ENCODE measurements around the gene AKT1. TPM values are rescaled to one million over a fixed set of nuclear protein-coding genes. Genes with fewer than 3 reads are reported as not detected.

AKT1 gene
- polyA plus RNA-seq, 1 experiment: 226 TPM

DNA sequence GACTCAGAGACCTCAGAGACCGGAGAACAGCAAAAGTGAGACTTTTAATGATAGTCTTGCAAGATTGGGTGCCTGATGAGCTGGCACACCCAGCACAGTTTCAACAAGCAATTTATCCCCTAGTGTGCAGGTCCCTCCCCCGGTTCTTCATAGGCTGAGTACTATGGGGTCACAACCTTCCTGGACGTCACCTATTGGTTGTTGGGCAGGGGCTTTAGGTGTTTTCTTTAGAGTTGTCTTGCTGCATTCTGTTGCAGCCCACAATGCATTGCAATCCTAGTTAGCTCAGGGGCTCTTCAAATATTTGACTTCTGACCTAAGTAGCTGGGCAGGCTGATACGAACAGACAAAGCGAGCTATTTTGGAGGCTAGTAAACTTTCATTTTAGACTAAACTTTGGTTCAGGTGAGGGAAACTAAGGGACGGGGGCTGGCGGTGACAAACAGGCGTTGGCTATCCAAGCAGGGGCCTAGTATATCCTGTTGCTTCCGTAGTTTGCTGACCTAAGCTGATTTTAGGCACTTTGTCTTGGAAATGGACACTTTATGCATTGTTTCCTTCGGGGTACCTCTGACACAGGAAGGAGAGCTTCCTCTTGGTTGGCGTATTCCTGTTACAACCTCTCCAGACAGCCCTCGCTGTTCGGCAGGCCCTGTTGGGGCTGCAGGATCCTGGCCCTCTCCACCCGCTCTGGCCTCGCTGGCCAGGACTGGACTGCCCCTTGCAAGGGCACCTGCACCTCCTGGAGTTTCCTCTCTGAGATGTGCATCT is 28.5 kb downstream of the AKT1 start:
- Histone ChIP-seq H3K36me3 (ENCODE audit: control insufficient read depth, insufficient read depth, low read length) (peaks cover 16% of the 10 kb centered on the region), H3K4me3 (ENCODE audit: low read depth, low read length) (no peak overlapping the region), H3K27me3 (ENCODE audit: control insufficient read depth, insufficient read depth, low read length) (no peaks in the 10 kb centered on the region)
- DNase-seq (ENCODE audit: low read depth): no peak
- POLR2A ChIA-PET: no interaction called here
- CTCF ChIA-PET: interaction anchor here (0.9 to 6.3 kb wide), 6 partner anchors 9 to 129 kb away, joined by 3 to 76 read pairs (median 16); partner anchors contain the start of gene SIVA1
- TF ChIP-seq, protein P1, sequence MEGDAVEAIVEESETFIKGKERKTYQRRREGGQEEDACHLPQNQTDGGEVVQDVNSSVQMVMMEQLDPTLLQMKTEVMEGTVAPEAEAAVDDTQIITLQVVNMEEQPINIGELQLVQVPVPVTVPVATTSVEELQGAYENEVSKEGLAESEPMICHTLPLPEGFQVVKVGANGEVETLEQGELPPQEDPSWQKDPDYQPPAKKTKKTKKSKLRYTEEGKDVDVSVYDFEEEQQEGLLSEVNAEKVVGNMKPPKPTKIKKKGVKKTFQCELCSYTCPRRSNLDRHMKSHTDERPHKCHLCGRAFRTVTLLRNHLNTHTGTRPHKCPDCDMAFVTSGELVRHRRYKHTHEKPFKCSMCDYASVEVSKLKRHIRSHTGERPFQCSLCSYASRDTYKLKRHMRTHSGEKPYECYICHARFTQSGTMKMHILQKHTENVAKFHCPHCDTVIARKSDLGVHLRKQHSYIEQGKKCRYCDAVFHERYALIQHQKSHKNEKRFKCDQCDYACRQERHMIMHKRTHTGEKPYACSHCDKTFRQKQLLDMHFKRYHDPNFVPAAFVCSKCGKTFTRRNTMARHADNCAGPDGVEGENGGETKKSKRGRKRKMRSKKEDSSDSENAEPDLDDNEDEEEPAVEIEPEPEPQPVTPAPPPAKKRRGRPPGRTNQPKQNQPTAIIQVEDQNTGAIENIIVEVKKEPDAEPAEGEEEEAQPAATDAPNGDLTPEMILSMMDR (IDR thresholded peaks at IDR 0.05; ENCODE audit: insufficient read depth, low read depth, low read length): no peak

DNA sequence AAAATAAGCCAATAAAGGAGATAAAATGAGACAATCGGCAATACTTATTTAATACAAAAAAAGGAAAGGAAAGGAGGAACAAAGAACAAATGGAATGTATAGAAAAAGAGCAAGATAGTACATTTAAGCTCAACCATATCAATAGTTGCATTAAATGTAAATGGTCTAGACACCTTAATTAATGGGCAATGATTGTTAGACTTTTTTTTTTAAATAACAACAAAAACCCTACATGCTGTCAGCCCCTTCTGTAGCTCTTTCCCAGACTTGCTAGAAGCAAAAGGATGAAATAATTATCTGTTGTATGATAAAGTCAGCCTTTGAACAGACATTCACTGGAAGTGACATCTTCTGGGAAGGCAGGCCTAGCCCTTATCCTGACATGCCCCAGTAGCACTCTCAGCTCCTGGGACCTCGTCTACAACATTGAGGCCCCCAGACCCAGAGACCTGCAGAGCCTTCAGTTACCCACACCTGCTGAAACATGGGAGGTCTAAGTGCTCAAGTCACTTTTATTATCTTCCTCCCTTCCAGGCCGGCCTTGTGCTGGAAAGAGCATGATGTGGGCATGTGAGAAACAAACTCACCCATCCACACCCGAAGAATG is 29.2 kb downstream of the AKT1 start:
- TF ChIP-seq, protein P1 (IDR thresholded peaks at IDR 0.05; ENCODE audit: insufficient read depth, low read depth, low read length): no peak
- POLR2A ChIA-PET: interaction anchor here (0.6 kb wide), 1 partner anchor 60 kb away, joined by 12 read pairs; no protein-coding TSS in a partner anchor
- H3K36me3 ChIP-seq (ENCODE audit: control insufficient read depth, insufficient read depth, low read length): peaks cover 10% of the 10 kb centered on the region
- CTCF ChIA-PET: interaction anchor here (0.6 to 6.3 kb wide), 10 partner anchors 8 to 130 kb away, joined by 3 to 76 read pairs (median 4); partner anchors contain the start of gene SIVA1
- H3K4me3 ChIP-seq (ENCODE audit: low read depth, low read length): no peak overlapping the region
- DNase-seq (ENCODE audit: low read depth): no peak
- H3K27me3 ChIP-seq (ENCODE audit: control insufficient read depth, insufficient read depth, low read length): no peaks in the 10 kb centered on the region

DNA sequence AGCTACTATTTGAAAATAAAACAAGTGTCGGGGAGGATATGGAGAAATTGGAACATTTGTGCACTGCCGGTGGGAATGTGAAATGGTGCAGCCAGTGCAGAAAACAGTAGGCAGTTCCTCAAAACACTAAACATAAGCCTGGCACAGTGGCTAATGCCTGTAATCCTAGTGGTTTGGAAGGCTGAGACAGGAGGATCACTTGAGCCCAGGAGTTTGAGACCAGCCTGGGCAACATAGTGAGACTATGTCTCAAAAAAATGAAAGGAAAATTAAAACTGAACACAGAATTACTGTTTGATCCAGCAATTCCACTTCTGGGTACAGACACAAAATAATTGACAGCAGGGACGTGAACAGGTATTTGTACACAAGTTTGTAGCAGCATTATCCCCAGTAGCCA is 30.0 kb downstream of the AKT1 start:
- POLR2A ChIA-PET: no interaction called here

DNA sequence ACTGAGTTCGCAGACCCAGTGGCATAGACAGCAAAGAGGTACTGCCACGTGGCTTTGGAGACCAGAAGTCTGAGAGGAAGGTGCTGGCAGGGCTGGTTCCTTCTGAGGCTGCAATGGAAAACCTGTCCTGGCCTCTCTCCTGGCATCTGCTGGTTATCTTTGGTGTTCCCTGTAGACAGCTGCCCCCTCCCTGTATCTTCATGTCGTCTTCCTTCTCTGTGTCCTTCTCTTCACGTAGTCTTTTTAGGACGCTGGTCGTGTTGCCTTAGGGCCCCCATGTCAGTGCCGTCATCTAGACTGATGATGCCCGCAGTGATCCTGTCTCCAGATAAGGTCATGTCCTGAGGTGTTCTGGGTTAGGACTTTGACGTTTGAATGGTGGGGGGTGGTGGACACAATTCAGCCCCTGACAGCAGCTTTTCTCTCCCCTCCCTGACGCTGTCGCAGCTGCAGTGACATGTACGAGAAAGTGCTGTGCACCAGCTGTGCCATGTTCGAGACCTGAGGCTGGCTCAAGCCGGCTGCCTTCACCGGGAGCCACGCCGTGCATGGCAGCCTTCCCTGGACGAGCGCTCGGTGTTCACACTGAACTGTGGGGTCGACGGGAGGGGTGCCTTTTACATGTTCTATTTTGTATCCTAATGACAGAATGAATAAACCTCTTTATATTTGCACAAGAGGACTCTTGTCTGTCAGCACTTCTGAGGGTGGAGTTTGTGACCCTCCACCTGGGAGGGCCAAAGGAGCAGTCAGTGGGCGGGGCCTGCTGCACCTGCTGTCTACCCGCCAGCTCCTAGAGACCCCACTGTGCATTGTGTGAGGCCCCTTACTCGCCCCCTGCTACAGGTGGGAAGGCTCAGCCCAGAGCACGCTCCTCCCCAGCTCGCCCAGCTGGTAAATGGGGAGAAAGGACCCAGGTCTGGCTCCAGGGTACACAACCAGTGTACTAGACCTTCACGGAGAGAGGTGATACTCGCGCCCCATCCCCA is 36.3 kb downstream of the AKT1 start:
- DNase-seq (ENCODE audit: low read depth): no peak
- CTCF ChIA-PET: interaction anchor here (1.0 to 3.9 kb wide), 4 partner anchors 9 to 62 kb away, joined by 3 to 20 read pairs (median 4); no protein-coding TSS in a partner anchor
- POLR2A ChIA-PET: no interaction called here
- TF ChIP-seq, protein P1 (IDR thresholded peaks at IDR 0.05; ENCODE audit: insufficient read depth, low read depth, low read length): no peak
- Histone ChIP-seq H3K36me3 (ENCODE audit: control insufficient read depth, insufficient read depth, low read length) (peaks cover 26% of the 10 kb centered on the region), H3K4me3 (ENCODE audit: low read depth, low read length) (no peak overlapping the region), H3K27me3 (ENCODE audit: control insufficient read depth, insufficient read depth, low read length) (no peaks in the 10 kb centered on the region)

More for the DNA sequence above, 30.0 kb downstream of the AKT1 start:
- no peak overlapping the region for H3K4me3 ChIP-seq (ENCODE audit: low read depth, low read length)
- CTCF ChIA-PET: interaction anchor here (0.6 to 4.7 kb wide), 7 partner anchors 8 to 63 kb away, joined by 3 to 43 read pairs (median 4); partner anchors contain the start of gene SIVA1
- no peaks in the 10 kb centered on the region for H3K27me3 ChIP-seq (ENCODE audit: control insufficient read depth, insufficient read depth, low read length)
- peaks cover 6% of the 10 kb centered on the region for H3K36me3 ChIP-seq (ENCODE audit: control insufficient read depth, insufficient read depth, low read length)
- no peak for DNase-seq (ENCODE audit: low read depth)
- TF ChIP-seq, protein P1 (IDR thresholded peaks at IDR 0.05; ENCODE audit: insufficient read depth, low read depth, low read length): no peak
